Trophoblast cell (in vitro differentiated cells and primary cell): Measurements from ENCODE around the gene GNB1.
A peak's percentile ranks its signal among the peaks of the same experiment; 100 is the strongest.
"Not testable (repeated sequence)": the region's sequence is repeated elsewhere in the genome, so short reads cannot be mapped to it uniquely, and the experiment has no call there.

ENCODE experiments used
- DNase-seq, 2 donors: peaks; one replicate each; pipeline ENCODE4 v3.0.0-alpha.2; 2016
- H2AFZ ChIP-seq: 2 replicates; pipeline ENCODE4 v1.6.1; 2013; ENCODE audit warnings: low read length, moderate library complexity, mild to moderate bottlenecking; ENCODE audit not compliant: insufficient read depth, poor library complexity
- H2AK5ac ChIP-seq: 2 replicates; pipeline ENCODE4 v1.6.1; 2013; ENCODE audit warnings: mild to moderate bottlenecking, low read length
- H2BK120ac ChIP-seq: 2 replicates; pipeline ENCODE4 v1.6.1; 2013; ENCODE audit warnings: low read length, mild to moderate bottlenecking, moderate library complexity; ENCODE audit not compliant: insufficient read depth, poor library complexity
- H2BK12ac ChIP-seq: 2 replicates; pipeline ENCODE4 v1.6.1; 2013; ENCODE audit warnings: mild to moderate bottlenecking, low read length, moderate library complexity
- H2BK5ac ChIP-seq: 2 replicates; pipeline ENCODE4 v1.6.1; 2013; ENCODE audit warnings: low read length, low read depth, moderate library complexity, mild to moderate bottlenecking; ENCODE audit not compliant: poor library complexity
- H3K14ac ChIP-seq: 2 replicates; pipeline ENCODE4 v1.6.1; 2013; ENCODE audit warnings: mild to moderate bottlenecking, low read length
- H3K18ac ChIP-seq: 2 replicates; pipeline ENCODE4 v1.6.1; 2013; ENCODE audit warnings: mild to moderate bottlenecking, low read length
- H3K23ac ChIP-seq: 2 replicates; pipeline ENCODE4 v1.6.1; 2013; ENCODE audit warnings: low read length
- H3K27ac ChIP-seq: 2 replicates; pipeline ENCODE4 v1.5.1; 2013; ENCODE audit warnings: low read depth, mild to moderate bottlenecking, inconsistent platforms, low read length, moderate library complexity
- H3K27me3 ChIP-seq: 2 replicates; pipeline ENCODE4 v1.6.1; 2013; ENCODE audit warnings: inconsistent platforms, mild to moderate bottlenecking, low read length, moderate library complexity; ENCODE audit not compliant: insufficient read depth
- H3K36me3 ChIP-seq, 2 experiments: 1 replicate in 1 of 2; 2 replicates in 1 of 2; pipeline ENCODE4 v1.6.1; 2013; ENCODE audit warnings: low read length in 2 of 2, mild to moderate bottlenecking in 2 of 2, moderate library complexity in 1 of 2; ENCODE audit not compliant: insufficient read depth in 2 of 2, control insufficient read depth in 1 of 2
- H3K4ac ChIP-seq: 2 replicates; pipeline ENCODE4 v1.6.1; 2013; ENCODE audit warnings: low read depth, mild to moderate bottlenecking, low read length, moderate library complexity
- H3K4me1 ChIP-seq, 2 experiments: 1 replicate in 1 of 2; 2 replicates in 1 of 2; pipeline ENCODE4 v1.6.1; 2013; ENCODE audit warnings: low read length in 2 of 2, mild to moderate bottlenecking in 2 of 2, moderate library complexity in 1 of 2; ENCODE audit not compliant: insufficient read depth in 2 of 2, control insufficient read depth in 1 of 2
- H3K4me2 ChIP-seq: 2 replicates; pipeline ENCODE4 v1.6.1; 2013; ENCODE audit warnings: inconsistent platforms, mild to moderate bottlenecking, low read length, moderate library complexity
- H3K4me3 ChIP-seq: 2 replicates; pipeline ENCODE4 v1.5.1; 2013; ENCODE audit warnings: mild to moderate bottlenecking, low read depth, low read length, inconsistent platforms
- H3K79me1 ChIP-seq: one replicate; pipeline ENCODE4 v1.6.1; 2013; ENCODE audit warnings: low read length
- H3K79me2 ChIP-seq: 2 replicates; pipeline ENCODE4 v1.6.1; 2013; ENCODE audit warnings: low read length, mild to moderate bottlenecking; ENCODE audit not compliant: control insufficient read depth, insufficient read depth, poor library complexity
- H3K9ac ChIP-seq: 2 replicates; pipeline ENCODE4 v1.6.1; 2013; ENCODE audit warnings: mild to moderate bottlenecking, low read length
- H3K9me3 ChIP-seq: 2 replicates; pipeline ENCODE4 v1.6.1; 2013; ENCODE audit warnings: low read depth, mild to moderate bottlenecking, control low read depth, inconsistent platforms, low read length; ENCODE audit not compliant: insufficient read depth
- H4K12ac ChIP-seq: 2 replicates; pipeline ENCODE4 v1.6.1; 2013; ENCODE audit warnings: low read depth, mild to moderate bottlenecking, low read length, moderate library complexity
- H4K8ac ChIP-seq: 2 replicates; pipeline ENCODE4 v1.6.1; 2013; ENCODE audit warnings: low read depth, mild to moderate bottlenecking, low read length, moderate library complexity
- H4K91ac ChIP-seq: one replicate; pipeline ENCODE4 v1.6.1; 2013; ENCODE audit warnings: low read depth, mild to moderate bottlenecking, low read length, moderate library complexity
- WGBS: extraction: QIAGEN DNeasy Blood & Tissue Kit; methylation state at CpG from one replicate; pipeline ENCODE4 v1.1.7; 2013; ENCODE audit warnings: missing lambda C conversion rate; ENCODE audit not compliant: insufficient read length, insufficient coverage; ENCODE audit errors: extremely low coverage; 5-methylcytosine and 5-hydroxymethylcytosine counted together

GNB1 gene

GRCh38 chr1:1857096-1857703 lies 33.7 kb downstream of the GNB1 start:
- Histone ChIP-seq H2AFZ (no peak overlapping the region), H3K23ac (no peak overlapping the region), H3K4ac (peak overlapping the region; percentile 50), H4K91ac (no peak overlapping the region), H3K79me2 (peaks cover 46% of the 10 kb centered on the region), H2BK12ac (no peak overlapping the region), H3K9ac (peak overlapping the region; percentile 5), H3K27me3 (no peaks in the 10 kb centered on the region), H2BK5ac (no peak overlapping the region), H3K4me2 (no peak overlapping the region), H3K79me1 (no peaks in the 10 kb centered on the region), H3K18ac (no peak overlapping the region), H3K4me1 (peaks cover 13 to 19% of the 10 kb centered on the region in 2 experiments), H4K12ac (no peak overlapping the region), H2BK120ac (no peak overlapping the region), H3K4me3 (no peak overlapping the region), H4K8ac (no peak overlapping the region), H3K14ac (no peak overlapping the region), H3K27ac (no peak overlapping the region), H2AK5ac (no peak overlapping the region), H3K9me3 (peaks cover 3% of the 10 kb centered on the region), H3K36me3 (peaks cover 4 to 18% of the 10 kb centered on the region in 2 experiments)
- no CpG with 5 or more reads among the region's 4 CpGs for WGBS
- DNase-seq: no peak

GRCh38 chr1:1856161-1856560 lies 34.7 kb downstream of the GNB1 start:
- WGBS: no CpG with 5 or more reads among the region's 6 CpGs
- H3K79me2 ChIP-seq: peaks cover 45% of the 10 kb centered on the region
- H3K9me3 ChIP-seq: not testable (repeated sequence)

GRCh38 chr1:1853593-1854257 lies 37.2 kb downstream of the GNB1 start:
- no peak for DNase-seq
- no peak overlapping the region for H2AK5ac ChIP-seq
- no peak overlapping the region for H2BK5ac ChIP-seq
- no peaks in the 10 kb centered on the region for H3K27me3 ChIP-seq
- H3K23ac ChIP-seq: no peak overlapping the region
- H2BK120ac ChIP-seq: no peak overlapping the region
- WGBS: no CpG with 5 or more reads among the region's 7 CpGs
- H3K14ac ChIP-seq: no peak overlapping the region
- peaks cover 3% of the 10 kb centered on the region for H3K9me3 ChIP-seq
- H3K79me2 ChIP-seq: peaks cover 40% of the 10 kb centered on the region
- H4K8ac ChIP-seq: no peak overlapping the region
- peaks cover 5 to 18% of the 10 kb centered on the region in 2 experiments for H3K36me3 ChIP-seq
- H3K9ac ChIP-seq: no peak overlapping the region
- no peak overlapping the region for H3K4me2 ChIP-seq
- H2AFZ ChIP-seq: no peak overlapping the region
- no peak overlapping the region for H4K91ac ChIP-seq
- no peaks in the 10 kb centered on the region for H3K79me1 ChIP-seq
- no peak overlapping the region for H3K18ac ChIP-seq
- H4K12ac ChIP-seq: no peak overlapping the region
- peaks cover 6 to 8% of the 10 kb centered on the region in 2 experiments for H3K4me1 ChIP-seq
- no peak overlapping the region for H2BK12ac ChIP-seq
- H3K4me3 ChIP-seq: no peak overlapping the region
- H3K27ac ChIP-seq: no peak overlapping the region
- H3K4ac ChIP-seq: peak overlapping the region; percentile 99

More at GRCh38 chr1:1856161-1856560, 34.7 kb downstream of the GNB1 start:
- not testable (repeated sequence) for H3K4me3 ChIP-seq, H4K12ac ChIP-seq, H2BK120ac ChIP-seq, H2BK5ac ChIP-seq, H3K79me1 ChIP-seq, H2AFZ ChIP-seq, H3K9ac ChIP-seq, H3K18ac ChIP-seq, H2AK5ac ChIP-seq, H3K14ac ChIP-seq, H4K91ac ChIP-seq, H4K8ac ChIP-seq, DNase-seq, H3K27ac ChIP-seq, H3K4me2 ChIP-seq, H3K23ac ChIP-seq, H3K27me3 ChIP-seq, H2BK12ac ChIP-seq
- peaks cover 13 to 16% of the 10 kb centered on the region in 2 experiments for H3K4me1 ChIP-seq
- H3K4ac ChIP-seq: peak overlapping the region; percentile 96
- H3K36me3 ChIP-seq: peaks cover 4 to 18% of the 10 kb centered on the region in 2 experiments

DNA sequence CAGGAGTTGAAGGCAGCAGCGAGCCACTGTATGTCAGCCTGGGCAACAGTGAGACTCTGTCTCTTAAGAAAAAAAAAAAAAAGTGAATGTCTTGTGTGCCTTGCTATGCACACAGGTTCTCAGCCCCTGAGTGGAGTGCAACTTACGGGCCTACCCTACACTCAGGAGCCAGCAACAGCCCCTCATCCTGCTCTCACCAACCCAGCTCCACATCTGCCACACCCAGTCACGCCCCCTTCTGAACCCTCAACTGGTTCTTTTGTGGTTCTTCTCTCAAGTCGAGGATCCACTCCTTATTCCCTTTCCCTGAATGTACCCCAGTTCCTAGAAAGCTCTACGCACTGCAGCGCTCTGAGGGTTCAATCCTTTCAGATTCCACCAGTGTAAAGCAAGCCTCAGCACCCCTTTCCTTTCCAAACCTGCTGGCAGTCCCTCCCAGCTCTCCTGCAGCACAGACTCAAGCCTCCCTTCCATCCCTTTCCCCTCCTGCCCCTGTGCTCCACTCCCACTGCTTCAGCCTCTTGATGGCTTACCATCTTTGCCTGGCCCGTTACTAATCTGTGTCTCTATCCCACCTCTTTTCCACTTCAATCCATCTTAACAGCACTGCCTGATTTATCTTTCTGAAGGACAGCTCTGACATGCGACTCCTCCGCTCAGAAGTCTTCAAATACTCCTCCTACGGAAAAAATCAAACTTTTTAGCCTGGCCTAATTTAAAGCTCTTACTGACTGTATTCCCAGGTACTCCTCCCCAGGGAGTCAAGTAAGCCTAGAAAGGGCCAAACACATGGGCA lies 38.1 kb downstream of the GNB1 start:
- no peaks in the 10 kb centered on the region for H3K9me3 ChIP-seq
- H4K8ac ChIP-seq: no peak overlapping the region
- H3K4me1 ChIP-seq: peaks cover 3 to 6% of the 10 kb centered on the region in 2 experiments
- H3K4ac ChIP-seq: peak overlapping the region; percentile 68
- no peak overlapping the region for H2BK12ac ChIP-seq
- H3K23ac ChIP-seq: no peak overlapping the region
- H4K12ac ChIP-seq: no peak overlapping the region
- no peaks in the 10 kb centered on the region for H3K79me1 ChIP-seq
- H2BK120ac ChIP-seq: no peak overlapping the region
- H3K18ac ChIP-seq: no peak overlapping the region
- H3K79me2 ChIP-seq: peaks cover 36% of the 10 kb centered on the region
- H4K91ac ChIP-seq: no peak overlapping the region
- H3K9ac ChIP-seq: no peak overlapping the region
- H3K14ac ChIP-seq: no peak overlapping the region
- H3K27me3 ChIP-seq: no peaks in the 10 kb centered on the region
- H3K27ac ChIP-seq: no peak overlapping the region
- WGBS: no CpG with 5 or more reads among the region's 10 CpGs
- H2AFZ ChIP-seq: no peak overlapping the region
- H3K4me3 ChIP-seq: no peak overlapping the region
- H2AK5ac ChIP-seq: no peak overlapping the region
- peaks cover 9 to 15% of the 10 kb centered on the region in 2 experiments for H3K36me3 ChIP-seq
- no peak overlapping the region for H2BK5ac ChIP-seq
- no peak for DNase-seq
- no peak overlapping the region for H3K4me2 ChIP-seq
